ENCODE measurements around the gene APOL1.

DNA sequence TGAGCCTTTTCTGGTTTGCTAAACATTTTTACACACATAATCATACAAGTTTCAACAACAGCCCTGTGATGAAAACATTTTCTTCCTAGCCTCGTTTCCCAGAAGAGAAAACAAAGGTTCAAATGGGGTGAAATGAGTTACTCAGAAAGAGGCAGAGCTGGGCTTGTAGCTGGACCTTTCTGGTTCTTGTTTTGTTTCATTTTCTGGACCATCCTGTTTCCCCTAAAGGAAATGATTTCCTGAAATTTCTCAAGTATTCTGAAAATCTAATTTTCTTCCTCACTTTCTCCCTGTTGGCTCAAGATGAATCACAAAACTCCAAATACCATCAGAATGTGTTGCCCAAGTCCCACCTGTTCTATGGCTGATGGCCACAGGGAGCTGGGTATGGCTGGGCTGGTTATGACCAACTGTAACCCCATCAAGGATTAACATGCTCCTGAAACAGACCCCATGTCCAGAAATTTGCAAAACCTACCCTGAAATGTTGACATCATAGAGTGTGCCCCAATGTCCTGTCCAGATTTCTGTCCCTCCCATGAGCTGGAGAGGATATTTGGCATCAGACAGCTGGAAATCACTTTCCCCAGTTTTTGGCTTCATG is 44.7 kb upstream of the APOL1 start:
- no peak for TF ChIP-seq EZH2 (IDR thresholded peaks at IDR 0.05)
- TF ChIP-seq, protein P1, sequence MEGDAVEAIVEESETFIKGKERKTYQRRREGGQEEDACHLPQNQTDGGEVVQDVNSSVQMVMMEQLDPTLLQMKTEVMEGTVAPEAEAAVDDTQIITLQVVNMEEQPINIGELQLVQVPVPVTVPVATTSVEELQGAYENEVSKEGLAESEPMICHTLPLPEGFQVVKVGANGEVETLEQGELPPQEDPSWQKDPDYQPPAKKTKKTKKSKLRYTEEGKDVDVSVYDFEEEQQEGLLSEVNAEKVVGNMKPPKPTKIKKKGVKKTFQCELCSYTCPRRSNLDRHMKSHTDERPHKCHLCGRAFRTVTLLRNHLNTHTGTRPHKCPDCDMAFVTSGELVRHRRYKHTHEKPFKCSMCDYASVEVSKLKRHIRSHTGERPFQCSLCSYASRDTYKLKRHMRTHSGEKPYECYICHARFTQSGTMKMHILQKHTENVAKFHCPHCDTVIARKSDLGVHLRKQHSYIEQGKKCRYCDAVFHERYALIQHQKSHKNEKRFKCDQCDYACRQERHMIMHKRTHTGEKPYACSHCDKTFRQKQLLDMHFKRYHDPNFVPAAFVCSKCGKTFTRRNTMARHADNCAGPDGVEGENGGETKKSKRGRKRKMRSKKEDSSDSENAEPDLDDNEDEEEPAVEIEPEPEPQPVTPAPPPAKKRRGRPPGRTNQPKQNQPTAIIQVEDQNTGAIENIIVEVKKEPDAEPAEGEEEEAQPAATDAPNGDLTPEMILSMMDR (IDR thresholded peaks at IDR 0.05), result no peak
- TF ChIP-seq EZH2phosphoT487 (IDR thresholded peaks at IDR 0.05), result no peak

Data from neural progenitor cell (in vitro differentiated cells).